HG03066 (cell line): ENCODE results near the gene ALK.

Experiments
- ATAC-seq: cut with Tn5 transposase; IDR thresholded peaks from one replicate; pipeline ENCODE4 v1.9.1; 2021; ENCODE audit warnings: low read depth; ENCODE audit not compliant: unreplicated experiment

The ALK gene

DNA sequence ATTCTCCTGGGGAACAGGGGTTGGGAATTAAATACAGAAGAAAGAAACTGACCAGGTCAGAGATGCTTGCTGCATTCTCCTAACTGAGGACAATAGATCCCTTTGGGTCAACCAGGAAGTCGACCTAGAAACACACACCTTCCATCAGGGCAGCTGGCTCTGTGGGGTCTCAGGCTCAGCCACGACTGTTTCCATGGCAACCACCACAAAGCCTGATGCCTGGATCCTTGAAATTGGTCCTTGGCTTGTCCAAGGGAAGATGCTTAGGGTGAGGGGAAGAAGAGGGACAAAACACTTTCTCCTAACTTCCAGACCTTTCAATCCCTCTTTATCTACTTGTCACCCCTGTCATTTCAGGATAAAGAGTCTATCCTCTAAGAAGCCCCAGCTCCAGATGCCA, 194.4 kb downstream of the ALK start:
- ATAC-seq = no peak

- no peak for ATAC-seq
Measured at GRCh38 chr2:29725610-29726009, 195.8 kb downstream of the ALK start.

GRCh38 chr2:29724282-29724681, 197.1 kb downstream of the ALK start:
- no peak for ATAC-seq

GRCh38 chr2:29723255-29724001, 198.0 kb downstream of the ALK start:
- peak; percentile 77 for ATAC-seq

DNA sequence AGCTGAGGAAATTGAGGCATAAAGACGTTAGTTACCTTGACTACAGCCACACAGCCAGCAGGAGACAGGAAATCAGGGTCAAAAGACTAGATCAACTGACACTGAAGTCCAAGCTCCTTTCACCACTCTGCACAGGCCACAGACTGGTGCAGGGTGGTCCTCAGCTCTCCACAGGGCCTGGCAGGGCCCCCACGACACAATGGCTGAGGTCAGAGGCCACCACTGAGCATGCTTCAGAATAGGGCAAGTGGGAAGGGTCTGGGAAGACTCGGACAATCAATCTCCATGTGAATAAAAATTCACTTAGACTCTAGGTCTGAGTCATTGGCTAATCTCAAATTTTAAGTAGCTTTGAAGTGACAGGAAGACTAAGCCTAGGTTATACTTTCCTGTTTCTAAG, 201.7 kb downstream of the ALK start:
- no peak for ATAC-seq

GRCh38 chr2:29718076-29718686, 203.2 kb downstream of the ALK start:
- ATAC-seq = no peak

DNA sequence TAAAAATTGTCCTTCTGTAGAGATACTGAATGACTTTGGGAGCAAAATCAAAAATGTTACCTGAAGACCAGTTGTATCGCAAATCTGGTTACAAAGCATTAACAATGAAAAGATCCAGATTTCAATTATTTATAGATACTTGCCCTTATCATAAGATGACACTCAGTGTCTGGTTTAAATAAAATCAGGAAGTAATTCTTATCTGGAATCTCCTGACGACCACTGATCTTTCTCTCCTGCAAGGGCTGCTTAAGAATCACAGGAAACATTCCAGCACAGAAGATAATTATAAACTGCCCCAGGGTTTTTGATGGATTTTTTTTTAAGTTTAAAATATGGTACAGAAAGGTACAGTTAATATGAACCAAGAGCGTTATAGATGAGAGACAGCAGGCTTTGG, 205.7 kb downstream of the ALK start:
- no peak for ATAC-seq

GRCh38 chr2:29714333-29714732, 207.1 kb downstream of the ALK start:
- ATAC-seq = no peak

GRCh38 chr2:29706171-29706720, 215.1 kb downstream of the ALK start:
- no peak for ATAC-seq

GRCh38 chr2:29705616-29706015, 215.8 kb downstream of the ALK start:
- no peak for ATAC-seq

DNA sequence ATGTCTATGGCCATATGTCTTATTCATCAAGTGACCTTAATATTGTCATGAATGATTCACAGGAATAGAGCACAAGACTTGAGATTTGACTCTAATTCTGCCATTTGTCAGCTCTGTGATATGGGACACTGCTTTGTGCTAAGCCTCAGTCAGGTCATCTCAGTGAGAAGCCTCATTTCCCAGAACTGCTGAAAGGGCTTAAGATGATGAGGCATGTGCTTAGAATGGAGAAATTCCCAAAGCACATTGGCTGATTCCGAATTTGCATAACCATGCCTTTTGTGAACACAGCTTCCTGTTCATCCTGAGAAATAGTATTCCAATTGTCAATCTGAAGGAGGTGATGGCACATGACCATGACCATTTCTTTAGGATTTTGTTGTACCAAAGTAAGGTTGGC, 218.1 kb downstream of the ALK start:
- no peak for ATAC-seq

GRCh38 chr2:29702276-29702675, 219.1 kb downstream of the ALK start:
- ATAC-seq = no peak

GRCh38 chr2:29700560-29700959, 220.8 kb downstream of the ALK start:
- ATAC-seq = no peak

- ATAC-seq = no peak
Measured at GRCh38 chr2:29699045-29699444, 222.3 kb downstream of the ALK start.

- ATAC-seq = no peak
Measured at GRCh38 chr2:29698216-29698615, 223.2 kb downstream of the ALK start.

- ATAC-seq = no peak
Measured at GRCh38 chr2:29697715-29698114, 223.7 kb downstream of the ALK start.

DNA sequence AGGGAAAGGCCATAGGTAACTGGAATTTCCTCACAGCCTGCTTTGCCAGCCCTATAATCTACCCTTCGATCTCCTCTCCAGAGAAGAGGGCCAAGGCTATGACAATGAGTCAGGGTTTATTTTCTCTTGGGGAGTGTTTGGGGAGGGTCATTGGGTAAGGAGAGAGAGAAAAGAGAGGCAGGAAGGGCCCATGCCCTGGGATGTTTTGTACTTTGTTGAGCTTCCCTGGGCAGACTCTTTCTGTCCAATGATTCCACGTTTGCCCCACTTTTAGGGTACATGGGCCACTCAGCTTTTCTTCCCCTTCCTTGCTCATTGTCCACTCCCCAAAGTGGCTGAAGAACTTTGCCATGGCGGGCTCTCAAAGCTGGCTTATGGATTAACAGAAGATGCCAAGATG, 224.2 kb downstream of the ALK start:
- no peak for ATAC-seq

DNA sequence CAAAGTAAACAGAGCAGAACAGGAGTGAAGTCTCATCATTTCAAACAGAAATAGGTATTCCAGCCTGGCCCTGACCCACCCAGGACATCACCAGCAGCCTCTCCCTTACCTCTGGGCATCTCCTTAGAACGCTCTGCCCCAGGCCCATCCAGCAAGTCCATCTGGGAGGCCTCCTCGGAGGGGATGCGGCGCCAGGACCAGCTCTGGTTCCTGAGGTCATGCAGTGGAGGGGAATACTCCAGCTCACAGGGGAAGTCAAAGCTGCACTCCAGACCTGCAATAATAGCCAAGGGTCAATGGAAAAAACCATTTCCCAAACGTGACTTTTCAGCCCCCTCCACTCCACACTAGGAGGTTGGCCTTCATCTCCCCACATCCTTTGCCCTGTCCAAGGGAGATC, 226.6 kb downstream of the ALK start:
- ATAC-seq = no peak

DNA sequence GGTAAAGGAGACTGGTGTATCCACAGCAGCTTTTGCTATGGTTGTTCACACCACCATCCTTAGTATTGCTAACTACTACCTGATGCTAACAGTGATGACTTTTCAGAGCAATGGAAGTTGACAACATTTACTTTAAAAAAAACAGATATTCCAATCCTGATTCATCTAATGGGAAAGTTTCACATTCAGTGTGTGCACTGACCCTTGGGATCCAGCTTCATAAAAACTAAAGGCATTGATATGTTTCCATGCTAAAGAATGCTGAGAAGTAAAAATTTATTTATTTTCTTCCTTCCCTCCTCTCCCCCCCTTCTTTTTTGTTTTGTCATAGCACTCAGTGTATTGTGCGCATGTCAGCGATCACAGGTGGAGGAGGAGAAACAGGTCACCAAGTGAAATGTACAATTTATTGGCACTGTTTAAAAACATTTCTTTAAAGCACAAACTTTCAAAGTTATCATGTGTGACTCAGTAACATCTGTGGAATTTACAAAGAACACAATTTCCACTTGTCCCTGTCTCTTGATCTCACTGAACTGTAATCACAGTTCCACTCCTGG, 229.9 kb downstream of the ALK start:
- no peak for ATAC-seq

GRCh38 chr2:29689666-29690065, 231.7 kb downstream of the ALK start:
- no peak for ATAC-seq

DNA sequence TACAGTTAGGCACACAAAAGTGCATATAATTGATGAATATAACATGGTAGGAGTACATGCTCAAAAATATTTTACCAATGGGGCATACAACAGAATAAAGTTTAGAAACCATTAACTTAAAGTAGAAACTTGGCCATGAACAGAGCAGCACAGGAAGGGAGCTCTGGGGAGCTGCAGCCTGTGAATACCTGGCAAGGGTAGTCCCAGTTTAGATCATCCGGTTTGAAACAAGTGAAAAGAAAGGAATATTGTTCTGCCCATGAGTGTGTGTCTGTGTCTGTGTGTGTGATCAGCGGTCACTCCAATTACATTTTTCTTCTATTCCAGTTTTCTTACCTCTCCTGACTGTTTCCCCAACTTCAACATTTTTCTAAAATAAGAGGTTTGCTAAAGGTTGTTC, 233.0 kb downstream of the ALK start:
- ATAC-seq = no peak

GRCh38 chr2:29687121-29687520, 234.3 kb downstream of the ALK start:
- ATAC-seq = no peak
